ENCODE results near the gene ASMTL. TPM values are rescaled to one million over a fixed set of nuclear protein-coding genes. Genes with fewer than 3 reads are reported as not detected.

The ASMTL gene
- total and polyA plus RNA-seq, 8 donors = 11.2 to 25.9 (median 16.3) TPM

DNA sequence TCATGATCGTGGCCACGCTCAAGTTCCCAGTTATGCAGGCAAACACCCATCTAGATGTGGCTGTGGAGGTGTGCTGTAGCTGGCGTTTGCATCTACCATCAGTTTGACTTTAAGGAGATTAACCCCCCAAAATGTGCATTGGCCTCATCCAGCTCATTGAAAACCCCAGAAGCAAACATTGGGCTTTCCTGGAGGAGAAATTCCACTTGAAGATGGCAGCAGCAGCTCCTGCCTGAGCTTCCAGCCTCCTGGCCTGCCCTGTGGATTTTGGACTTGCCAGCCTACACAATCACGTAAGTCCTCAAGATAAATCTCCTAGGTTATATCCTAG, 30.6 kb downstream of the ASMTL start:
- FAIRE-seq = no peak
- no peaks in the 10 kb centered on the region for H3K36me3 ChIP-seq
- DNase-seq = peak in 1 of 6 donors; percentile 1

DNA sequence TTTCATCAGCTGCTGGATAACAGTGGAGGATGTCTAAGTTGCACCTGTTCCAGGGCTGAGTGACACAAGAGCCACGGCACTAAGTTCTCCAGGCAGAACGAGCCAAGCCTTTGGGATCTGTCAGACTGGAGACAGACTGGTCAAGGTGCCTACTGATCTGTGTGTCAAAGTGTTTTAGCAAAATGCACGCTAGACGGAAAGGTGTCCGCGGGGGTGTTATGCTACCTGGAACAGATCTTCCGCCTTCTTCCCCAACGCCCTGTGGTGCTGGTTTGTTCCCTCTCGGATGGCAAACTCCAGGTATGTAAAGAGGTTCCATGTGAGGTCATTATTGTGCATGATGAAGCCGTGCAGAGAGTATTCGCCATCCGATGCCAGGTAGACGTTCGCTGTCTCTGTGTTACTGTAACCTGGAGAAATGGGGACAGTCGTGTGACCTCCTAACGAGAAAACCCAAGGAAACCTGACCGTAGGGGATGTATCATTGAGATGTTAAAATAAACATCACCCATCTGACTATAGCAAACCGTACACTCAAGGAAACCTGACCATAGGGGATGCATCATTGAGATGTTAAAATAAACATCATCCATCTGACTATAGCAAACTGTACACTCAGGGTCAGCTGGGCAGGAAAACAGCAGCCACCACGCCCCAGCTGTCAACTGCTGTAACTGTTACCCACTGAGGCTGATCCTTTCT, 31.1 kb downstream of the ASMTL start:
- no peaks in the 10 kb centered on the region for H3K36me3 ChIP-seq
- intact Hi-C loops (cut with DNase I) = no loop called here

More for the DNA sequence above, 30.6 kb downstream of the ASMTL start:
- TF ChIP-seq, protein P1, sequence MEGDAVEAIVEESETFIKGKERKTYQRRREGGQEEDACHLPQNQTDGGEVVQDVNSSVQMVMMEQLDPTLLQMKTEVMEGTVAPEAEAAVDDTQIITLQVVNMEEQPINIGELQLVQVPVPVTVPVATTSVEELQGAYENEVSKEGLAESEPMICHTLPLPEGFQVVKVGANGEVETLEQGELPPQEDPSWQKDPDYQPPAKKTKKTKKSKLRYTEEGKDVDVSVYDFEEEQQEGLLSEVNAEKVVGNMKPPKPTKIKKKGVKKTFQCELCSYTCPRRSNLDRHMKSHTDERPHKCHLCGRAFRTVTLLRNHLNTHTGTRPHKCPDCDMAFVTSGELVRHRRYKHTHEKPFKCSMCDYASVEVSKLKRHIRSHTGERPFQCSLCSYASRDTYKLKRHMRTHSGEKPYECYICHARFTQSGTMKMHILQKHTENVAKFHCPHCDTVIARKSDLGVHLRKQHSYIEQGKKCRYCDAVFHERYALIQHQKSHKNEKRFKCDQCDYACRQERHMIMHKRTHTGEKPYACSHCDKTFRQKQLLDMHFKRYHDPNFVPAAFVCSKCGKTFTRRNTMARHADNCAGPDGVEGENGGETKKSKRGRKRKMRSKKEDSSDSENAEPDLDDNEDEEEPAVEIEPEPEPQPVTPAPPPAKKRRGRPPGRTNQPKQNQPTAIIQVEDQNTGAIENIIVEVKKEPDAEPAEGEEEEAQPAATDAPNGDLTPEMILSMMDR (IDR thresholded peaks at IDR 0.05) = no peak
- H3K4me3 ChIP-seq = no peak overlapping the region
- no peaks in the 10 kb centered on the region for H3K4me1 ChIP-seq
- no peak overlapping the region for H3K27ac ChIP-seq
- WGBS, 2 donors = 97 to 99% methylated on average over 4 of the region's 4 CpGs
- ATAC-seq = no peak
- intact Hi-C loops (cut with DNase I) = no loop called here
- H3K27me3 ChIP-seq = no peaks in the 10 kb centered on the region
- H3K9me3 ChIP-seq = no peaks in the 10 kb centered on the region

DNA sequence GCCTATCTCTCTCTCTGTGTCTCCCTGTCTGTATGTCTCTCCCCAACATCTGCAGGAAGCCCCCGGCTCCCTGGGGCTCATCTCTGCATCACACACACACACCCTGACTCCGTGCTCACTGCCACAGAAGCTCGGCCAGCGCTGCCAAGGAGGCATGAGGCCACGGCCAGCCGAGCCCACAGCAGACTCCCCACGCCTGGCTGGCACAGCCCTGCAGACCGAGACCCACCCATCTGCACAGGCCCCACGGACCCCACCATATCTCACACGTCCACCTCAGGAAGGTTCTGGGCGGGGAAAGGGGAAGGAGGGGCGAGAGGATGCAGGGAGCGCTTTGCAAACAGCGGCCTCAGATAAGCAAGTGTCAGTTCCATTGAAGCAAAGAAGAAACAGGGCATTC, 32.3 kb downstream of the ASMTL start:
- TF ChIP-seq, protein P1 (IDR thresholded peaks at IDR 0.05) = no peak
- ATAC-seq (peak in 2 of 4 donors; percentile 14 to 29), FAIRE-seq (no peak), DNase-seq (peak in 2 of 6 donors; percentile 53 to 68)
- intact Hi-C loops (cut with DNase I) = no loop called here
- H3K36me3 ChIP-seq = no peaks in the 10 kb centered on the region
- H3K9me3 ChIP-seq = no peaks in the 10 kb centered on the region
- WGBS, 2 donors = 47 to 59% methylated on average over 12 to 14 of the region's 14 CpGs
- no peaks in the 10 kb centered on the region for H3K4me1 ChIP-seq
- H3K27ac ChIP-seq = no peak overlapping the region
- no peaks in the 10 kb centered on the region for H3K27me3 ChIP-seq
- no peak overlapping the region for H3K4me3 ChIP-seq

More for the DNA sequence above, 31.1 kb downstream of the ASMTL start:
- DNase-seq (peak in 2 of 6 donors; percentile 13 to 19), ATAC-seq (no peak), FAIRE-seq (no peak)
- 97 to 99% methylated on average over 19 of the region's 19 CpGs for WGBS, 2 donors
- Histone ChIP-seq H3K27ac (no peak overlapping the region), H3K27me3 (no peaks in the 10 kb centered on the region), H3K9me3 (no peaks in the 10 kb centered on the region), H3K4me3 (no peak overlapping the region), H3K4me1 (no peaks in the 10 kb centered on the region)
- TF ChIP-seq, protein P1 (IDR thresholded peaks at IDR 0.05) = no peak

DNA sequence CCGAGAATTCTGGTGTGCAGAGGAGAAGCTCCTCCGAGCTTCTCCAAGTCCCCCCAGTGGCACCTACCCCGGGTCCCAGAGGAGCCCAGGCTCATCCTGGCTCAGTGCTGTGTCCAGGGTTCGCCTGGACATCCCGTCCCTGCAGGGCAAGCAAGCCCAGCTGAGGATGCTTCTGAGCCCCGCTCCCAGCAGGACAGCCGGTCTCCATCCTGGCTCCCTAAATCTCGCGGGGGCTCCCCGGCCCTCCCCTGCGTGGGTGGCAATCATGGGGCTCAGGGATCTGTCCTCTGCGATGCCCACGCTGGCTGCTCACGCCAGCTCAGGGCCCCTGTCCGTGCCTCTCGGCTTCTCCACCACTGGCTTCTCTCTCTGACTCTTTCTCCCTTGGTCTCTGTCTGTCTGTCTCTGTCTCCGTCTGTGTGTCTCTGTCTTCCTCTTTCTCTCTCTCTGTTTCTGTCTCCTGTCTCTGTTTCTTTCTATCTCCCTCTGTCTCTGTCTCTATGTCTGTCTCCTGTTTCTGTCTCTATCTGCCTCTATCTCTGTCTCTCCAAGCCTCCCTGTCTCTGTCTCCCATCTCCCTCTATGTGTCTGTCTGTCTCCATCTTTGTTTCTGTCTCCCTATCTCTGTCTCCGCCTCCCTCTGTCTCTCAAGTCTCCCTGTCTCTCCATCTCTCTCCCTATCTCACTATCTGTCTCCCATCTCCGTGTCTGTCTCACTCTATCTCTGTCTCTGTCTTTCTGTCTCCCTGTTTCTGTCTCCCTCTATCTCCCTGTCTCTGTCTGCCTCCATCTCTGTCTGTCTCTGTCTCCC, 33.0 kb downstream of the ASMTL start:
- H3K27me3 ChIP-seq = no peaks in the 10 kb centered on the region
- no peak overlapping the region for H3K4me3 ChIP-seq
- TF ChIP-seq, protein P1 (IDR thresholded peaks at IDR 0.05) = no peak
- ATAC-seq (peak in 1 of 4 donors; percentile 6), DNase-seq (peak in 2 of 6 donors; percentile 56), FAIRE-seq (no peak)
- 86 to 88% methylated on average over 19 of the region's 19 CpGs for WGBS, 2 donors
- intact Hi-C loops (cut with DNase I) = no loop called here
- no peaks in the 10 kb centered on the region for H3K4me1 ChIP-seq
- H3K36me3 ChIP-seq = no peaks in the 10 kb centered on the region
- H3K27ac ChIP-seq = no peak overlapping the region
- no peaks in the 10 kb centered on the region for H3K9me3 ChIP-seq
